Right atrium auricular region (tissue), 2 donors: Measurements from ENCODE around the gene GAB2. TPM values are rescaled to one million over a fixed set of nuclear protein-coding genes. Genes with fewer than 3 reads are reported as not detected.

Experiments used
- DNase-seq: peaks from one replicate; pipeline ENCODE4 v3.0.0-alpha.2; 2019; ENCODE audit warnings: low spot score
- H3K27ac ChIP-seq, 2 donors: fragments of 200-600 bp; sonication (generic); 1 replicate in 1 of 2; 2 replicates in 1 of 2; pipeline ENCODE4 v1.5.1; 2016 to 2019
- H3K27me3 ChIP-seq, 2 donors: fragments of 200-600 bp; sonication (generic); one replicate each; pipeline versions ENCODE4 v1.5.1 to v1.6.0; 2017 to 2019
- H3K36me3 ChIP-seq: fragments of 200-600 bp; sonication (generic); one replicate; pipeline ENCODE4 v1.5.1; 2016
- H3K4me1 ChIP-seq, 2 donors: fragments of 200-600 bp; sonication (generic); one replicate each; pipeline versions ENCODE4 v1.5.1 to v1.6.0; 2017 to 2019
- H3K4me3 ChIP-seq, 2 donors: fragments of 200-600 bp; sonication (generic); 1 replicate in 1 of 2; 2 replicates in 1 of 2; pipeline ENCODE4 v1.5.1; 2017 to 2019; ENCODE audit warnings: mild to moderate bottlenecking in 1 of 2, moderate library complexity in 1 of 2
- H3K9me3 ChIP-seq, 2 donors: fragments of 200-600 bp; sonication (generic); one replicate each; pipeline ENCODE4 v1.5.1; 2019
- CTCF ChIP-seq, 2 donors: fragments of 200-600 bp; sonication (generic); IDR thresholded peaks; one replicate each; pipeline ENCODE4 v1.5.1; 2019; ENCODE audit warnings: antibody characterized with exemption in 2 of 2
- total RNA-seq, 2 donors: library from RNA; depleted of rRNA; stranded (reverse); fragments of >200 nt; gene quantifications; one replicate each; pipeline ENCODE4 v1.1.0, GENCODE V29; 2016

Gene GAB2
- total RNA-seq, 2 donors from 2014 or later: 22.0 to 33.7 TPM

GRCh38 chr11:78429660-78430059 is 12.0 kb upstream of the GAB2 start:
- TF ChIP-seq CTCF (IDR thresholded peaks at IDR 0.05): no peak
- no peaks in the 10 kb centered on the region for H3K9me3 ChIP-seq
- H3K4me3 ChIP-seq: no peak overlapping the region
- no peaks in the 10 kb centered on the region for H3K4me1 ChIP-seq
- no peaks in the 10 kb centered on the region for H3K27me3 ChIP-seq
- H3K27ac ChIP-seq: no peak overlapping the region
- no peaks in the 10 kb centered on the region for H3K36me3 ChIP-seq
- no peak for DNase-seq

- Histone ChIP-seq H3K4me1 (no peaks in the 10 kb centered on the region), H3K36me3 (no peaks in the 10 kb centered on the region), H3K27ac (no peak overlapping the region), H3K27me3 (no peaks in the 10 kb centered on the region), H3K9me3 (no peaks in the 10 kb centered on the region), H3K4me3 (no peak overlapping the region)
- TF ChIP-seq CTCF (IDR thresholded peaks at IDR 0.05): no peak
- DNase-seq: no peak
These were observed 11.6 kb upstream of the GAB2 start for GRCh38 chr11:78429209-78429608.

GRCh38 chr11:78428773-78429172 is 11.2 kb upstream of the GAB2 start:
- no peaks in the 10 kb centered on the region for H3K36me3 ChIP-seq
- no peak for DNase-seq
- TF ChIP-seq CTCF (IDR thresholded peaks at IDR 0.05): no peak
- H3K27me3 ChIP-seq: no peaks in the 10 kb centered on the region
- H3K9me3 ChIP-seq: no peaks in the 10 kb centered on the region
- no peak overlapping the region for H3K4me3 ChIP-seq
- no peak overlapping the region for H3K27ac ChIP-seq
- H3K4me1 ChIP-seq: no peaks in the 10 kb centered on the region

GRCh38 chr11:78428266-78428636 is 10.6 kb upstream of the GAB2 start:
- Histone ChIP-seq H3K9me3 (no peaks in the 10 kb centered on the region), H3K4me3 (no peak overlapping the region), H3K27me3 (no peaks in the 10 kb centered on the region), H3K4me1 (no peaks in the 10 kb centered on the region), H3K36me3 (no peaks in the 10 kb centered on the region), H3K27ac (no peak overlapping the region)
- no peak for TF ChIP-seq CTCF (IDR thresholded peaks at IDR 0.05)
- DNase-seq: no peak

- TF ChIP-seq CTCF (IDR thresholded peaks at IDR 0.05): no peak
- Histone ChIP-seq H3K36me3 (no peaks in the 10 kb centered on the region), H3K27me3 (no peaks in the 10 kb centered on the region)
These were observed 10.1 kb upstream of the GAB2 start for GRCh38 chr11:78427615-78428265.

GRCh38 chr11:78426845-78427244 is 9.2 kb upstream of the GAB2 start:
- H3K4me3 ChIP-seq: no peak overlapping the region
- no peak overlapping the region for H3K27ac ChIP-seq
- H3K4me1 ChIP-seq: no peaks in the 10 kb centered on the region
- no peaks in the 10 kb centered on the region for H3K36me3 ChIP-seq
- DNase-seq: no peak
- no peaks in the 10 kb centered on the region for H3K9me3 ChIP-seq
- no peak for TF ChIP-seq CTCF (IDR thresholded peaks at IDR 0.05)
- no peaks in the 10 kb centered on the region for H3K27me3 ChIP-seq

More at GRCh38 chr11:78427615-78428265, 10.1 kb upstream of the GAB2 start:
- no peak for DNase-seq
- Histone ChIP-seq H3K9me3 (no peaks in the 10 kb centered on the region), H3K4me3 (no peak overlapping the region), H3K27ac (no peak overlapping the region), H3K4me1 (no peaks in the 10 kb centered on the region)
